NT2/D1 (cell line): ENCODE data around the gene PODXL.

Source experiments
- YY1 ChIP-seq: IDR thresholded peaks from 2 replicates; pipeline ENCODE4 v1.6.1; 2011; ENCODE audit not compliant: insufficient read length, insufficient read depth
- ZNF274 ChIP-seq: IDR thresholded peaks from 2 replicates; pipeline ENCODE4 v1.6.1; 2011; ENCODE audit warnings: mild to moderate bottlenecking, low read depth, low read length

- no peak for TF ChIP-seq YY1
- no peak for TF ChIP-seq ZNF274
Observed at GRCh38 chr7:131574741-131575140, 18.3 kb upstream of the PODXL start.
